DND-41 (cell line): ENCODE data around the gene TTC38.

Experiments
- EZH2 ChIP-seq: IDR thresholded peaks from 3 replicates; pipeline ENCODE4 v1.6.1; 2012; ENCODE audit warnings: borderline replicate concordance, low read depth, mild to moderate bottlenecking, moderate library complexity, low read length, inconsistent platforms; ENCODE audit not compliant: severe bottlenecking
- TF ChIP-seq, protein P1 (sequence below): IDR thresholded peaks from 2 replicates; pipeline ENCODE4 v1.5.1; 2012; ENCODE audit warnings: borderline replicate concordance, low read length, moderate library complexity, mild to moderate bottlenecking; ENCODE audit not compliant: poor library complexity, severe bottlenecking; ENCODE audit errors: extremely low read depth

GRCh38 chr22:46290121-46290842 lies 22.5 kb downstream of the TTC38 start:
- TF ChIP-seq, protein P1, sequence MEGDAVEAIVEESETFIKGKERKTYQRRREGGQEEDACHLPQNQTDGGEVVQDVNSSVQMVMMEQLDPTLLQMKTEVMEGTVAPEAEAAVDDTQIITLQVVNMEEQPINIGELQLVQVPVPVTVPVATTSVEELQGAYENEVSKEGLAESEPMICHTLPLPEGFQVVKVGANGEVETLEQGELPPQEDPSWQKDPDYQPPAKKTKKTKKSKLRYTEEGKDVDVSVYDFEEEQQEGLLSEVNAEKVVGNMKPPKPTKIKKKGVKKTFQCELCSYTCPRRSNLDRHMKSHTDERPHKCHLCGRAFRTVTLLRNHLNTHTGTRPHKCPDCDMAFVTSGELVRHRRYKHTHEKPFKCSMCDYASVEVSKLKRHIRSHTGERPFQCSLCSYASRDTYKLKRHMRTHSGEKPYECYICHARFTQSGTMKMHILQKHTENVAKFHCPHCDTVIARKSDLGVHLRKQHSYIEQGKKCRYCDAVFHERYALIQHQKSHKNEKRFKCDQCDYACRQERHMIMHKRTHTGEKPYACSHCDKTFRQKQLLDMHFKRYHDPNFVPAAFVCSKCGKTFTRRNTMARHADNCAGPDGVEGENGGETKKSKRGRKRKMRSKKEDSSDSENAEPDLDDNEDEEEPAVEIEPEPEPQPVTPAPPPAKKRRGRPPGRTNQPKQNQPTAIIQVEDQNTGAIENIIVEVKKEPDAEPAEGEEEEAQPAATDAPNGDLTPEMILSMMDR = no peak
- TF ChIP-seq EZH2 = no peak
